Upper lobe of left lung (tissue), 6 donors: ENCODE measurements around the gene ULK1. TPM values are rescaled to one million over a fixed set of nuclear protein-coding genes. Genes with fewer than 3 reads are reported as not detected.
A peak's percentile ranks its signal among the peaks of the same experiment; 100 is the strongest.

Source experiments
- ATAC-seq, 2 donors: fragments of 200-7000 bp; cut with Tn5 transposase; one replicate each; pipeline ENCODE4 v1.9.1; 2022; ENCODE audit warnings: mild to moderate bottlenecking in 2 of 2, moderate library complexity in 2 of 2; ENCODE audit not compliant: low FRiP score in 2 of 2
- DNase-seq, 2 donors: peaks; one replicate each; pipeline ENCODE4 v3.0.0-alpha.2; 2019 to 2020
- H3K27ac ChIP-seq, 4 donors: fragments of 200-600 bp; sonication (generic); one replicate each; pipeline ENCODE4 v1.5.1; 2016 to 2019
- H3K27me3 ChIP-seq, 4 donors: fragments of 200-600 bp; sonication (generic); one replicate each; pipeline ENCODE4 v1.5.1; 2017 to 2019
- H3K36me3 ChIP-seq, 4 donors: fragments of 200-600 bp; sonication (generic); one replicate each; pipeline ENCODE4 v1.5.1; 2016 to 2019
- H3K4me1 ChIP-seq, 4 donors: fragments of 200-600 bp; sonication (generic); one replicate each; pipeline ENCODE4 v1.5.1; 2018 to 2019
- H3K4me3 ChIP-seq, 4 donors: fragments of 200-600 bp; sonication (generic); one replicate each; pipeline ENCODE4 v1.5.1; 2017 to 2019; ENCODE audit warnings: mild to moderate bottlenecking in 2 of 4, moderate library complexity in 1 of 4
- H3K9me3 ChIP-seq, 4 donors: fragments of 200-600 bp; sonication (generic); one replicate each; pipeline ENCODE4 v1.5.1; 2018 to 2019
- CTCF ChIP-seq, 6 experiments: fragments of 450-650 bp in 4 of 6; fragments of 200-600 bp in 2 of 6; sonication (generic) in 2 of 6; IDR thresholded peaks; one replicate each; pipeline ENCODE4 v1.5.1; 2016 to 2019; ENCODE audit warnings: antibody characterized with exemption in 6 of 6
- EP300 ChIP-seq, 4 donors: sonication (generic); formaldehyde crosslinking; IDR thresholded peaks; one replicate each; pipeline ENCODE4 v1.5.1; 2017; ENCODE audit warnings: antibody characterized with exemption in 4 of 4, control low read depth in 2 of 4
- POLR2A ChIP-seq, 4 donors: fragments of 450-650 bp; IDR thresholded peaks; one replicate each; pipeline ENCODE4 v1.5.1; 2016 to 2017; ENCODE audit warnings: antibody characterized with exemption in 4 of 4, mild to moderate bottlenecking in 2 of 4
- POLR2AphosphoS5 ChIP-seq, 2 donors: sonication (generic); formaldehyde crosslinking; IDR thresholded peaks; one replicate each; pipeline ENCODE4 v1.5.1; 2017; ENCODE audit warnings: antibody characterized with exemption in 2 of 2
- whole genome bisulfite sequencing, 2 donors: methylation state at CpG; one replicate each; pipeline ENCODE4 v1.1.5; 2017 to 2018; 5-methylcytosine and 5-hydroxymethylcytosine counted together
- total RNA-seq, 6 donors: library from RNA; depleted of rRNA in 4 of 6; stranded (reverse); fragments of >200 nt in 4 of 6; gene quantifications; one replicate each; pipeline versions ENCODE4 v1.1.0 to v1.2.1, GENCODE V29; 2016 to 2021
- donor health status: DM: no; HTN: no; CAD: no; lungs with moderate emphysema.
- donor health status: DM: no; HTN: yes; CAD: no; lungs with severe emphysema.

Gene ULK1
- total RNA-seq, 6 donors from 2014 or later = 6.8 to 93.2 (median 40.7) TPM

GRCh38 chr12:131927110-131928079 lies 33.0 kb downstream of the ULK1 start:
- no peaks in the 10 kb centered on the region for H3K27me3 ChIP-seq
- H3K4me3 ChIP-seq = no peak overlapping the region
- no peak overlapping the region for H3K27ac ChIP-seq
- no peak for ATAC-seq
- H3K9me3 ChIP-seq = no peaks in the 10 kb centered on the region
- 86 to 97% methylated on average over 12 to 24 of the region's 24 CpGs for WGBS, 2 donors
- H3K36me3 ChIP-seq = peaks cover 0 to 14% (median 9%) of the 10 kb centered on the region in 4 donors
- H3K4me1 ChIP-seq = peaks cover 9 to 35% (median 13%) of the 10 kb centered on the region in 4 donors
- no peak for DNase-seq
- no peak for TF ChIP-seq POLR2A (IDR thresholded peaks at IDR 0.05)
- TF ChIP-seq CTCF (IDR thresholded peaks at IDR 0.05) = no peak
- TF ChIP-seq EP300 (IDR thresholded peaks at IDR 0.05) = no peak
- TF ChIP-seq POLR2AphosphoS5 (IDR thresholded peaks at IDR 0.05) = no peak

- no peaks in the 10 kb centered on the region for H3K27me3 ChIP-seq
- peaks cover 0 to 17% (median 14%) of the 10 kb centered on the region in 4 donors for H3K36me3 ChIP-seq
- H3K9me3 ChIP-seq = no peaks in the 10 kb centered on the region
- H3K4me1 ChIP-seq = peaks cover 9 to 35% (median 13%) of the 10 kb centered on the region in 4 donors
- 36 to 39% methylated on average over 30 to 33 of the region's 33 CpGs for WGBS, 2 donors
- H3K4me3 ChIP-seq = peak overlapping the region; percentile 72 to 98 (median 93)
- peak in 1 of 2 donors; percentile 40 for ATAC-seq
- TF ChIP-seq POLR2AphosphoS5 (IDR thresholded peaks at IDR 0.05) (no peak), CTCF (IDR thresholded peaks at IDR 0.05) (no peak), EP300 (IDR thresholded peaks at IDR 0.05) (no peak), POLR2A (IDR thresholded peaks at IDR 0.05) (no peak)
- no peak for DNase-seq
- peak overlapping the region; percentile 51 to 86 (median 79) for H3K27ac ChIP-seq
Observed at GRCh38 chr12:131928080-131928710, 33.8 kb downstream of the ULK1 start.

GRCh38 chr12:131928711-131929580 lies 34.5 kb downstream of the ULK1 start, which contains the start of gene PUS1:
PUS1 (plus strand) TSS chr12:131929276; CDS start chr12:131929723, 447 bp downstream.
- WGBS, 2 donors = 0 to 1% methylated on average over 22 to 50 of the region's 84 CpGs
- H3K36me3 ChIP-seq = peaks cover 0 to 25% (median 19%) of the 10 kb centered on the region in 4 donors
- ATAC-seq (peak; percentile 96 to 97), DNase-seq (peak; percentile 93 to 97)
- no peaks in the 10 kb centered on the region for H3K9me3 ChIP-seq
- TF ChIP-seq POLR2AphosphoS5 (IDR thresholded peaks at IDR 0.05) (peak; percentile 85 to 94), CTCF (IDR thresholded peaks at IDR 0.05) (no peak), EP300 (IDR thresholded peaks at IDR 0.05) (peak in 1 of 4 donors; percentile 55), POLR2A (IDR thresholded peaks at IDR 0.05) (peak in 1 of 4 donors; percentile 77)
- H3K27me3 ChIP-seq = no peaks in the 10 kb centered on the region
- H3K4me3 ChIP-seq = peak within 1 kb of the TSS; percentile 85 to 98 (median 93)
- peaks cover 9 to 35% (median 13%) of the 10 kb centered on the region in 4 donors for H3K4me1 ChIP-seq
- peak within 1 kb of the TSS; percentile 58 to 86 (median 79) for H3K27ac ChIP-seq
